Nephron progenitor cell (in vitro differentiated cells): ENCODE results near the gene GAS7.

ENCODE experiments used
- DNase-seq: peaks from one replicate; pipeline ENCODE4 v3.0.0; 2021
- H3K27ac Mint-ChIP-seq: 2 replicates; pipeline ENCODE4 v1.8.0; 2021; ENCODE audit warnings: mild to moderate bottlenecking, moderate library complexity, mixed read lengths
- H3K27me3 Mint-ChIP-seq: 2 replicates; pipeline ENCODE4 v1.8.0; 2021; ENCODE audit warnings: mild to moderate bottlenecking, low read depth, mixed read lengths; ENCODE audit not compliant: poor library complexity
- H3K36me3 Mint-ChIP-seq: 2 replicates; pipeline ENCODE4 v1.8.0; 2021; ENCODE audit warnings: low read depth, mixed read lengths
- H3K4me1 Mint-ChIP-seq: 2 replicates; pipeline ENCODE4 v1.8.0; 2021; ENCODE audit warnings: mixed read lengths
- H3K4me3 Mint-ChIP-seq: 2 replicates; pipeline ENCODE4 v1.8.0; 2021; ENCODE audit warnings: mild to moderate bottlenecking, moderate library complexity, mixed read lengths
- H3K9me3 Mint-ChIP-seq: 2 replicates; pipeline ENCODE4 v1.8.0; 2021; ENCODE audit warnings: mild to moderate bottlenecking, moderate library complexity, mixed read lengths
- CTCF ChIP-seq: fragments of 200-600 bp; sonication (generic); IDR thresholded peaks from 2 replicates; pipeline ENCODE4 v1.5.0; 2021; ENCODE audit warnings: antibody characterized with exemption

GAS7 gene

GRCh38 chr17:10032118-10032852 is 166.1 kb downstream of the GAS7 start:
- Mint-ChIP-seq H3K4me1 (peaks cover 56% of the 10 kb centered on the region), H3K36me3 (no peaks in the 10 kb centered on the region), H3K4me3 (no peak overlapping the region), H3K27ac (peak overlapping the region; percentile 45), H3K9me3 (no peaks in the 10 kb centered on the region), H3K27me3 (peaks cover 24% of the 10 kb centered on the region)
- TF ChIP-seq CTCF: no peak
- no peak for DNase-seq

DNA sequence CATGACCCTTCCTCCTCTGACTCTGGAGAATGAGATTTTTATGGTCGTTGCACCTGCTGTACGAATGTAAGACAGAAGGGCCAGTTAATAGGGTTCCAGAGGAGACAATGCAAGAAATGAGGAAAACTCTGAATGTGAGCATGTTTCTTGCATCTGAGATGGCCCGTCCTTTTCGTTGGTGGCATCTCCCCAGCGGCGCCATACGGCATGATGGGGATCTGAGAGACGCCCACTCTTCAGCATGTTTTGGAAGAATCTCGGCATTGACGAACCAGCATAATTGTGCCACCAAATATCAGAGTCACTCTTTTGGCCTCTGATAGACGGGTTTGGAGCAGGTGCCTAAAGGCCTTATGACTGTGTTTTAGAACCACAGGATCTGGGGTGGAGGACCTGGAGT is 166.8 kb downstream of the GAS7 start:
- no peak for DNase-seq
- TF ChIP-seq CTCF: no peak
- no peaks in the 10 kb centered on the region for H3K9me3 Mint-ChIP-seq
- H3K36me3 Mint-ChIP-seq: no peaks in the 10 kb centered on the region
- no peak overlapping the region for H3K4me3 Mint-ChIP-seq
- H3K27ac Mint-ChIP-seq: no peak overlapping the region
- peaks cover 24% of the 10 kb centered on the region for H3K27me3 Mint-ChIP-seq
- peaks cover 57% of the 10 kb centered on the region for H3K4me1 Mint-ChIP-seq

- Mint-ChIP-seq H3K27ac (no peak overlapping the region), H3K36me3 (no peaks in the 10 kb centered on the region), H3K9me3 (no peaks in the 10 kb centered on the region), H3K4me3 (no peak overlapping the region), H3K4me1 (peaks cover 59% of the 10 kb centered on the region), H3K27me3 (peaks cover 27% of the 10 kb centered on the region)
- DNase-seq: no peak
- no peak for TF ChIP-seq CTCF
Observed at GRCh38 chr17:10031127-10031526, 167.3 kb downstream of the GAS7 start.

DNA sequence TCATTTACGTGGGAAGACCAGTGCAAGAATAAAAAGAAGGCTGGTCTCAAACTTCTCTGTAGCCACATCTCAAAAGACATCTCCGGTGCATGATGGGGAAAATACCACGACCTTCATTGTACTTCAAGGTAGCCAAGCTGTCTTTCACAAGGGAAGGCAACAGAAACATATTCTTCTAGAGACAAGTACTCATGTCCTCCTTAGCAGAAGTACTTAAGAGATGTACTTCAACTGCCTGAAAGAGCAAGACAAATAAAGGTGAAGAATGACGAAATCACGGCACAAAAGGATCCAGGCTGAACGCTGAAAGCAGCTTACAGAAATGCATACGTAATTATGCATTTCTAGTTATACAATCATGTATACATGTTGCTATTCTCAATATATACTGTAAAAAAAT is 169.3 kb downstream of the GAS7 start:
- no peak overlapping the region for H3K27ac Mint-ChIP-seq
- H3K4me3 Mint-ChIP-seq: no peak overlapping the region
- no peaks in the 10 kb centered on the region for H3K36me3 Mint-ChIP-seq
- H3K4me1 Mint-ChIP-seq: peaks cover 50% of the 10 kb centered on the region
- no peak for TF ChIP-seq CTCF
- no peak for DNase-seq
- peaks cover 32% of the 10 kb centered on the region for H3K27me3 Mint-ChIP-seq
- no peaks in the 10 kb centered on the region for H3K9me3 Mint-ChIP-seq

DNA sequence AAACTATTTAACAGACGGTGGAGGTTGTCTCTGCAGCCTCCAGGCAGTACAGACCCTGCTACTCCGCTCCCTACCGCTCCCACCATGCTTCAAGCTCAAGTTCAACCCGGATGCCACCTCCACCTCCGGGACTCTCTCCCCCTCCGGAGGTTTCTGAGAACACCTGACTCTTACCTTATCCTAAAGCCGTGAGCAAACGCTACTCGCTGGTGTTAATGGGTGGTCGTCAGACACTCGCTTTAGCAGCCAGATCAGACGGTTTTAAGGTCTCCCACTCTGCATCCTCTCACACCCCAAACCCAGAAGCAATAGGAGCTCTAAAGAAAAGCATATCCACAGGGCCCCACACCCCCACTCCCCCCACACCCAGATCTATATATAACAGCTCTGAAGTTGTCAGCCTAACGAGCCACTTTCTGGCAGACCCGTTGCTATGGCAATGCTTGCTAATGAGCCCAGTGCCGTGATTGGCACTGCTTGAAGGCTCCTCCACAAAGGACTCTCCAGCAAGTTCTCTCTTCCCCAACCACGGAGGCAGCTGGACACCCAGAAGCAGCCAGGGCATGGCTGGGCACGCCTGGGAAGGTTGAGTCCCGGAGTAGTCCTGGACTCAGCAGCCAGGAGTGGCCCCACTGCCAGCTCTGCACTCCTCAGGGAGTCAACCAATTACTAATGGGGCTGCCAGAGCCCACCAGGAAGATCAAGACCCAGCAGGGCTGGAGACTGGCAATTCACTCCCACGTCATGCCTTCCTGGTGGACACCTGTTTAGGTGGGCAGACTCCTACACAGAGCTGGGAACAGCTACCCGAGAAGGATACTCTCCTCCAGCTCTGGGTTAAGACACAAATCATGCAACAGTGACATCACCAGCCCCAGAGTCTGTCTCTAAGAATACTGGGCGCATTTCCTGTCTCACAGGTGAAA is 172.2 kb downstream of the GAS7 start:
- Mint-ChIP-seq H3K36me3 (no peaks in the 10 kb centered on the region), H3K27me3 (peaks cover 25% of the 10 kb centered on the region), H3K9me3 (no peaks in the 10 kb centered on the region), H3K4me1 (peaks cover 35% of the 10 kb centered on the region), H3K4me3 (peak overlapping the region; percentile 54), H3K27ac (peak overlapping the region; percentile 54)
- no peak for TF ChIP-seq CTCF
- peak; percentile 18 for DNase-seq
